H9 (cell line): Measurements from ENCODE around the gene CCDC71. TPM values are rescaled to one million over a fixed set of nuclear protein-coding genes. Genes with fewer than 3 reads are reported as not detected.
A peak's percentile ranks its signal among the peaks of the same experiment; 100 is the strongest.

Experiments
- DNase-seq: peaks from one replicate; pipeline ENCODE4 v3.0.0-alpha.2; 2017
- H2AFZ ChIP-seq: one replicate; pipeline ENCODE4 v1.6.1; 2013; ENCODE audit warnings: mild to moderate bottlenecking, low read length, control low read depth, moderate library complexity
- H2AK5ac ChIP-seq: 2 replicates; pipeline ENCODE4 v1.6.1; 2013; ENCODE audit warnings: low read length, control low read depth, mixed read lengths; ENCODE audit not compliant: insufficient read length
- H2BK120ac ChIP-seq: one replicate; pipeline ENCODE4 v1.6.1; 2013; ENCODE audit warnings: low read depth, mild to moderate bottlenecking, low read length, control low read depth, inconsistent platforms; ENCODE audit not compliant: poor library complexity, severe bottlenecking
- H2BK12ac ChIP-seq: 2 replicates; pipeline ENCODE4 v1.6.1; 2013; ENCODE audit warnings: low read length, control low read depth, mixed read lengths, low read depth; ENCODE audit not compliant: insufficient read length
- H2BK15ac ChIP-seq: 2 replicates; pipeline ENCODE4 v1.6.1; 2013; ENCODE audit warnings: low read depth, low read length, control low read depth
- H2BK20ac ChIP-seq: one replicate; pipeline ENCODE4 v1.6.1; 2013; ENCODE audit warnings: low read depth, mild to moderate bottlenecking, low read length, control low read depth, inconsistent platforms; ENCODE audit not compliant: poor library complexity, severe bottlenecking
- H2BK5ac ChIP-seq: 2 replicates; pipeline ENCODE4 v1.6.1; 2013; ENCODE audit warnings: low read length, control low read depth, mixed read lengths; ENCODE audit not compliant: insufficient read length
- H3K14ac ChIP-seq: 2 replicates; pipeline ENCODE4 v1.6.1; 2013; ENCODE audit warnings: low read length, control low read depth; ENCODE audit not compliant: insufficient read depth
- H3K18ac ChIP-seq: 2 replicates; pipeline ENCODE4 v1.6.1; 2013; ENCODE audit warnings: low read depth, mild to moderate bottlenecking, mixed read lengths, low read length, control low read depth; ENCODE audit not compliant: insufficient read length
- H3K23ac ChIP-seq: 2 replicates; pipeline ENCODE4 v1.6.1; 2013; ENCODE audit warnings: low read length, control low read depth, mixed read lengths, low read depth; ENCODE audit not compliant: insufficient read length
- H3K23me2 ChIP-seq: 2 replicates; pipeline ENCODE4 v1.6.1; 2013; ENCODE audit warnings: low read depth, mild to moderate bottlenecking, mixed read lengths, low read length, control low read depth; ENCODE audit not compliant: insufficient read length, poor library complexity, severe bottlenecking
- H3K27ac ChIP-seq: 2 replicates; pipeline ENCODE4 v1.5.1; 2013; ENCODE audit warnings: low read length, control low read depth, mixed read lengths, low read depth; ENCODE audit not compliant: insufficient read length
- H3K27me3 ChIP-seq: 2 replicates; pipeline ENCODE4 v1.6.1; 2013; ENCODE audit warnings: low read length, control low read depth, inconsistent platforms; ENCODE audit not compliant: insufficient read depth
- H3K4ac ChIP-seq: 2 replicates; pipeline ENCODE4 v1.6.1; 2013; ENCODE audit warnings: low read depth, mild to moderate bottlenecking, control low read depth, inconsistent platforms, low read length, moderate library complexity
- H3K4me1 ChIP-seq: 2 replicates; pipeline ENCODE4 v1.6.1; 2013; ENCODE audit warnings: low read length, control low read depth, inconsistent platforms; ENCODE audit not compliant: insufficient read depth
- H3K4me2 ChIP-seq: 2 replicates; pipeline ENCODE4 v1.6.1; 2013; ENCODE audit warnings: low read length, control low read depth, mixed read lengths; ENCODE audit not compliant: insufficient read length, insufficient read depth
- H3K56ac ChIP-seq: 2 replicates; pipeline ENCODE4 v1.6.1; 2013; ENCODE audit warnings: low read depth, mild to moderate bottlenecking, mixed read lengths, low read length, control low read depth; ENCODE audit not compliant: insufficient read length
- H3K79me1 ChIP-seq: 2 replicates; pipeline ENCODE4 v1.6.1; 2013; ENCODE audit warnings: low read depth, mild to moderate bottlenecking, moderate library complexity, low read length, control low read depth, inconsistent platforms; ENCODE audit not compliant: insufficient read depth, poor library complexity, severe bottlenecking
- H3K79me2 ChIP-seq: 2 replicates; pipeline ENCODE4 v1.6.1; 2013; ENCODE audit warnings: low read length, control low read depth, inconsistent platforms; ENCODE audit not compliant: insufficient read depth
- H3K9ac ChIP-seq: 2 replicates; pipeline ENCODE4 v1.6.1; 2013; ENCODE audit warnings: low read length, control low read depth, mixed read lengths; ENCODE audit not compliant: insufficient read length; ENCODE audit errors: extremely low read depth
- H3K9me3 ChIP-seq: one replicate; pipeline ENCODE4 v1.6.1; 2013; ENCODE audit warnings: low read depth, low read length, inconsistent platforms; ENCODE audit not compliant: control insufficient read depth
- H3T11ph ChIP-seq: one replicate; pipeline ENCODE4 v1.6.1; 2013; ENCODE audit warnings: mild to moderate bottlenecking, low read length, control low read depth, inconsistent platforms
- H4K20me1 ChIP-seq: one replicate; pipeline ENCODE4 v1.6.1; 2013; ENCODE audit not compliant: control insufficient read depth, insufficient read length, insufficient read depth
- H4K5ac ChIP-seq: 2 replicates; pipeline ENCODE4 v1.6.1; 2013; ENCODE audit warnings: low read depth, mild to moderate bottlenecking, mixed read lengths, low read length, control low read depth; ENCODE audit not compliant: insufficient read length
- H4K8ac ChIP-seq: replicated peaks from 2 replicates; pipeline ENCODE4 v1.6.1; 2013; ENCODE audit warnings: low read length, control low read depth, mixed read lengths, low read depth; ENCODE audit not compliant: insufficient read length
- H4K91ac ChIP-seq: 2 replicates; pipeline ENCODE4 v1.6.1; 2013; ENCODE audit warnings: low read depth, mild to moderate bottlenecking, moderate library complexity, mixed read lengths, low read length, control low read depth; ENCODE audit not compliant: insufficient read length
- H3K27ac Mint-ChIP-seq, 3 experiments: 2 replicates in 2 of 3; 3 replicates in 1 of 3; pipeline ENCODE4 v1.8.0; 2020 to 2021; ENCODE audit warnings: mixed read lengths in 3 of 3, mild to moderate bottlenecking in 1 of 3, moderate library complexity in 1 of 3
- H3K27me3 Mint-ChIP-seq: 2 replicates; pipeline ENCODE4 v1.8.0; 2021; ENCODE audit warnings: low read depth, mild to moderate bottlenecking, moderate library complexity, mixed read lengths
- H3K36me3 Mint-ChIP-seq, 3 experiments: 2 replicates in 2 of 3; 3 replicates in 1 of 3; pipeline ENCODE4 v1.8.0; 2020 to 2021; ENCODE audit warnings: low read depth in 3 of 3, mixed read lengths in 3 of 3; ENCODE audit not compliant: insufficient read depth in 1 of 3
- H3K4me1 Mint-ChIP-seq, 2 experiments: 2 replicates each; pipeline ENCODE4 v1.8.0; 2020; ENCODE audit warnings: mixed read lengths in 2 of 2
- H3K4me3 Mint-ChIP-seq, 2 experiments: 2 replicates in 1 of 2; 3 replicates in 1 of 2; pipeline ENCODE4 v1.8.0; 2020 to 2021; ENCODE audit warnings: mild to moderate bottlenecking in 2 of 2, mixed read lengths in 2 of 2, moderate library complexity in 1 of 2
- H3K9me3 Mint-ChIP-seq, 2 experiments: 2 replicates in 1 of 2; 3 replicates in 1 of 2; pipeline ENCODE4 v1.8.0; 2020; ENCODE audit warnings: mild to moderate bottlenecking in 2 of 2, mixed read lengths in 2 of 2, moderate library complexity in 1 of 2
- CTCF ChIP-seq: fragments of 200-600 bp; sonication (generic); conservative IDR thresholded peaks from 3 replicates; pipeline ENCODE4 v1.8.0; 2021; ENCODE audit warnings: antibody characterized with exemption, mild to moderate bottlenecking
- WGBS: extraction: QIAGEN DNeasy Blood & Tissue Kit; methylation state at CpG from one replicate; pipeline ENCODE4 v1.1.7; 2013; ENCODE audit warnings: missing lambda C conversion rate, low lambda C conversion rate, mixed read lengths; ENCODE audit not compliant: insufficient read length; ENCODE audit errors: extremely low coverage; 5-methylcytosine and 5-hydroxymethylcytosine counted together
- total RNA-seq: library from RNA; stranded (reverse); gene quantifications from 2 replicates; pipeline ENCODE4 v1.2.1, GENCODE V29; 2021

CCDC71 gene
- total RNA-seq, 1 experiment from 2014 or later, result 27.6 TPM

GRCh38 chr3:49198611-49199230 is 32.6 kb upstream of the CCDC71 start:
- Histone ChIP-seq H3K4ac (no peak overlapping the region), H2BK20ac (no peak overlapping the region), H4K5ac (no peak overlapping the region), H3K4me1 (no peaks in the 10 kb centered on the region), H3K27ac (no peak overlapping the region), H2BK120ac (no peak overlapping the region), H2BK15ac (no peak overlapping the region), H4K91ac (no peak overlapping the region), H3K23me2 (no peaks in the 10 kb centered on the region), H3K23ac (no peak overlapping the region), H3K56ac (no peak overlapping the region), H3K9me3 (no peaks in the 10 kb centered on the region), H3K14ac (no peak overlapping the region), H3K79me1 (no peaks in the 10 kb centered on the region), H3K9ac (no peak overlapping the region), H2AFZ (no peak overlapping the region), H2AK5ac (no peak overlapping the region), H3K18ac (no peak overlapping the region), H2BK12ac (no peak overlapping the region), H4K8ac (no peak overlapping the region), H4K20me1 (no peaks in the 10 kb centered on the region), H3K79me2 (no peaks in the 10 kb centered on the region), H3T11ph (no peak overlapping the region), H3K4me2 (no peak overlapping the region), H2BK5ac (no peak overlapping the region), H3K27me3 (no peaks in the 10 kb centered on the region)
- H3K4me3 Mint-ChIP-seq, result no peak overlapping the region
- no CpG with 5 or more reads among the region's 24 CpGs for WGBS
- no peak for DNase-seq
- peak overlapping the region in 1 of 3 experiments; percentile 57; a peak in 2 of 7 replicates for H3K27ac Mint-ChIP-seq
- H3K9me3 Mint-ChIP-seq, result peaks cover 0 to 3% of the 10 kb centered on the region in 2 experiments; a peak in 1 of 5 replicates
- no peaks in the 10 kb centered on the region for H3K36me3 Mint-ChIP-seq
- no peaks in the 10 kb centered on the region for H3K4me1 Mint-ChIP-seq
- TF ChIP-seq CTCF, result no peak
- H3K27me3 Mint-ChIP-seq, result peaks cover 9% of the 10 kb centered on the region; the same call in 1 of the 2 replicates
